GM11168 (cell line): Measurements from ENCODE around the gene MYMX.

Experiments
- in situ Hi-C: fragments of 300-500 bp; cut with MboI; formaldehyde crosslinking; loops from one replicate; pipeline ENCODE4 v1.12.0; 2022; ENCODE audit warnings: low sequenced_read_pairs; ENCODE audit not compliant: unreplicated experiment

The MYMX gene

DNA sequence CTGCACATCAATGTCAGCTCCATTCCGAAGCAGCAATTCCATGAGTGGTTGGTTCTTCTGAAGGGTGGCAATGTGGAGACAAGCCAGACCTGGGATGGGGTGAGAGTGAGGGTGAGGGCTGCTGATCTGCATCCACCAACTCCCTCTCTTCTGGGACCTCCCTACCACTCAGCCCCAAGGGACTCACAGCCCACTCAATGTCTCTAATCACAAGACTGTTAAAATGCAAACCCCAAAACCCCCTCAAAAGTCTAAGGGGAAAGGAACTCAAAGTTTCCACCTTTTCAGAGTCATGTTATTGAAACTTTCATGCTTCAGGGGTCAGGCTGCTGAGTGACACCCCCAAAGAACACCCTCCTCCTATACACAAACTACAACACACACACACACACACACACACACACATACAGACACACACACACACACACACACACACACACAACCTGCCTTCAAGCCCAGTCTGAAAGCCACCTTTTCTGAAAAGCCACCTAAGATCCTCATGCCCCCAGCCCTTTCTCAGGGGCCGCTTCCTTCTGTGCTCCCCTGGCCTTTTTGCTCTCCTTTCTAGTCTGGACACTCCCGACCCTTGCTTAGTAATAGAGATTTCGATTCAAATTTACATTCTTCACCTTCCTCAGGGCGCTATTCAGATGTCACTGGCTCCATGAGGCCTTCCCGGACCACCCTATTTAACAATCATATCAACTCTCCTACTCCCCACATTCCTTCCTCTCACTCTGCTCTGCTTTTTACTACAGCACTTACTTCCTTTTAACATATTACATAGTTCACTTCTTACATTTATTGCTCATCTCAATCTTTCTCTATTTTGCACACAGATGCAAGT lies 43.9 kb downstream of the MYMX start:
- in situ Hi-C loops = no loop called here

DNA sequence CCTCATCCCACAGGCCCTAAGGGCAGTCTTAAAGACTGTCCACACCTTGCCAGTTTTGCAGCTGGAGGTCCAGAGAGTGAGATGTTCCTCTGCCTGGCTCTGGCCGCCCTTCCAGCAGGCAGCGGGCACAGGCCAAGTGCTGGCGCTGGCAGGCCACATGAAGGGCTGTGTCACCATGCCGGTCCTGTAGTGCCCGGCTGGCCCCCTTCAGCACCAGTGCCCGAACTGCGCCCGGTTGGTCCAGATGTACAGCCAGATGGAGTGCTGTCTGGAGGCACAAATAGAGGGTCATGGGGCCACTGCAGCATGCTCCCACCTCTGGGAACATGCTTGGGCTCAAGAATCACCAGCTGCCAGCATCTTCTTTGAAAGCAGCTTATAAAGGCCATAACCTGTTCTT lies 44.9 kb downstream of the MYMX start:
- in situ Hi-C loops = no loop called here

GRCh38 chr6:44262467-44263353 lies 46.0 kb downstream of the MYMX start:
- in situ Hi-C loops = no loop called here

DNA sequence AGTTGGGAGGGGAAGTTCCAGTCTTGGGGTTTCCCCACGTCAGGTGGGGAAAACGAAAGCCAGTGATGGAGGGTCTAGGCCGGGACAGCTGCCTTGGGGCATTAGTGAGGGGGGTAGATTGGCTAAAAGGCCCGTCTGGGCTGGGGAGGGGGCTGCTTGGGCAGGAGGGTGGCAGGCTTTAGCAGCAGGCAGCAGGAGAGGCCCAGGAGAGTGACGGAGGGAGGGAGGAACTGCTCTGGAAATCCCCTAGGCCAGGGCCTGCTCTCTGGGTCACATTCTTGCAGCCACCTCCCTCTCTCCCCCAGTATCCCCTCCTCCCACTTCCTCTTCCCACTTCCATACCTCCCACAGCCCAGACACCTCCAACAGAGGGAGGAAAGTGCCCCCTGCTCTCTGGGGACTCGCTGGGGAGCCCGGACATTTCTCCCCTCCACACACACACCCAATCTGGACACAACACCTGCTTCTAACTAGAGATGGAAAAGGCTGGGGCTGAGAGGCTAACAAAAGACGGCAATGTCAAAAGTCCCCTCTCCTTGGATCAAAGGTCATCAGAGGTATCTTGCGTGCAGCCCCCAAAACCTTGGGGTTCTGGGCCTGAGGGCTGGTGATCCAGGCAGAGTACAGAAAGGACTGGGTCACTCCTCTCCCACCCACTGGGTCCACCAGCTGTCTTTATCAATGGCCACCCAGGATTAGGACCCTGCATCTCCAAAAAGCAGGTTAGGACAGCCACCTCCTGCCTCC lies 46.8 kb downstream of the MYMX start:
- in situ Hi-C loops = no loop called here

GRCh38 chr6:44264154-44265006 lies 47.7 kb downstream of the MYMX start:
- in situ Hi-C loops = no loop called here

DNA sequence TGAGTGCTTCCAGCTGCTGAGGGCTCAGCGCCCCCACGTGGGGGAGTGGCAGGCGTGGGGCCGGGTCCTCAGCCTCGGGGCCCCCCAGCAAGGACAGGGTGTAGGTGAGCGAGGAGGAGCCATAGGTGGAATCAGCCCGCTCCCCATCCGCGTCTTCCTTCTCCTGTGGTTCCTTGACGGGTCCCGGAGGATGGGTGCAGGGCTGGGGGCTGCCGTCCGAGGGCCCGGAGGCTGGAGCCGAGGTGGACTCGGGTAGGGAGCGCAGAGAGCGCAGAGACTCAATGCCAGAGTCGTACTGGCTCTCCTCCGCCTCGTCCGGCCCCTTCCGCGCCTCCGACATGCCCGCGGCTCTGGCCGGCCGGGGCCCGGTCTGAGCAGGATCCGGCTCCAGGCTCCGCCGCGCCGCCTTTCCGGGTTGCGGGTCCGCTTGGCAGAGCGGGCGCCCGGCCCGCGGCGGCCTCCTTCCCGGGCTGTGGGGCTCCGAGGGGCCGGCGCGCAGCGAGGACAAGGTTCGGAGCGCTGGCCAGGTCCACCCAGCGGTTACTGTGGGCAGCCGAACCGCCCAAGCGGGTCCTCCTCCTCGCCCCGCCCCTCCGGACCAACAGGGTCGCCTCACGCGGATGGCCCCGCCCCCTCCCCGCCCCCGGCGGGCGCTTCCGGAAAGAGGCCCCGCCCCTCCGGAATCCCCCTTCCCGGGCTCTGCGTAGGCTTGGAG lies 48.4 kb downstream of the MYMX start, which contains the start of gene NFKBIE:
Gene NFKBIE, minus strand, starts transcription at position 545 of the 715 bp plus-strand sequence. Its CDS starts 205 bp downstream, at position 340.
- in situ Hi-C loops = no loop called here

DNA sequence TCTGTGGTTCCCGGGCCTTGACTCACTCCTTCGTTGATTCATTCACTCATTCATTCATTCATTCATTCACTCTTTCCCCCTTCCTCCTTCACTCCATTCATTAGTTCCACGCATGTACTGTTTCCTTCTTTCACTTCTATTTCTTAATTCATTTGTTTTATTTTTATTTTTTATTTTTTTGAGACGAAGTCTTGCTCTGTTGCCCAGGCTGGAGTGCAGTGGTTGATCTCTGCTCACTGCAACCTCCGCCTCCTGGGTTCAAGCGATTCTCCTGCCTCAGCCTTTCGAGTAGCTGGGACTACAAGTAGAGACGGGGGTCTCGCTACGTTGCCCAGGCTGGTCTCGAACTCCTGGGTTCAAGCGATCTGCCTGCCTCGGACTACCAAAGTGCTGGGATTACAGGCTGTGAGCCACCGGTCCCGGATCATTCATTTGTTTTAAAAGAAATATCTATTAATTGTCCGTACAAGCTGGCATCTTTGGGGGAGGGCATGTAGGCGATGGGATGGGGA lies 49.1 kb downstream of the MYMX start:
- in situ Hi-C loops = no loop called here

DNA sequence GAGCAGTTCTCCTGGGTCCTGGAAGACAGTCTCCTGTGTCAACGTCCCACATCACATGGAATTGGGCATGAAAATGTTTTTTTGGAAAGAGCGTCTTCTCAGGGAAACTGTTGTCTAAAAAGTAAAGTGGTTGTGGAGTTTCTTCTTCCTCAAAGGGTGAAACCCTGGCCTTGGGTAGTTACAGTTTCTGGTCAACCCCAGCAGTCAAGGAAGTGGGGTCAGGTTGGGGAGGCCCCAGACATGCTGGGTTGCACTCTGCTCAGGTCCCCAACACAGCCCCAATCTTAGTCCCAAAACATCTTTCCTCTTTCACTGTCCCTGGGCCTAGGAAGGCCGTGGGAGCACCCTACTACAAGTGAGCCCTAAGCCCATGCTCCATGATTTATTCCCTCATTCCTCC lies 49.6 kb downstream of the MYMX start:
- in situ Hi-C loops = no loop called here

DNA sequence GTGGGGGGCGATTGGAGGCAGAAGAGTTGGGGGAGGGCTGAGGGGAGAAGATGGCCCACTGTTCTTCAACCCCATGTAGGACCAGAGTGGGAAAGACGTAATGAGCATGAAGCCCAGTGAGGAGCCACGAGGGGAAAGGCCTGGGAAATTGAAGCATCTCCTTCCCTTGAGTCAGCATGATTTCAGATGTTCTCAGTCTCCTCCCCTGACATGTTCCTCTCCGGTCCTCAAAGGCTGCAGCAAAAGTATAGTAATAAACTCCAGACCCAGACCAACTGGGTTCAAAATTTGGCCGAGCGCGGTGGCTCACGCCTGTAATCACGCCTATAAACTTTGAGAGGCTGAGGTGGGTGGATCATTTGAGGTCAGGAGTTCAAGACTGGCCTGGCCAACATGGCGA lies 50.5 kb downstream of the MYMX start:
- in situ Hi-C loops = no loop called here
